GM18951 (cell line): ENCODE measurements around the gene INPP5A.

Experiments
- POLR2A ChIP-seq: IDR thresholded peaks from 4 replicates; pipeline ENCODE4 v1.6.1; 2011; ENCODE audit warnings: mild to moderate bottlenecking; ENCODE audit not compliant: insufficient read length, insufficient read depth; ENCODE audit errors: extremely low read depth
- in situ Hi-C: fragments of 300-500 bp; cut with MboI; formaldehyde crosslinking; loops from one replicate; pipeline ENCODE4 v1.12.0; 2022; ENCODE audit warnings: low sequenced_read_pairs, mixed read lengths, inconsistent platforms; ENCODE audit not compliant: unreplicated experiment

Gene INPP5A

DNA sequence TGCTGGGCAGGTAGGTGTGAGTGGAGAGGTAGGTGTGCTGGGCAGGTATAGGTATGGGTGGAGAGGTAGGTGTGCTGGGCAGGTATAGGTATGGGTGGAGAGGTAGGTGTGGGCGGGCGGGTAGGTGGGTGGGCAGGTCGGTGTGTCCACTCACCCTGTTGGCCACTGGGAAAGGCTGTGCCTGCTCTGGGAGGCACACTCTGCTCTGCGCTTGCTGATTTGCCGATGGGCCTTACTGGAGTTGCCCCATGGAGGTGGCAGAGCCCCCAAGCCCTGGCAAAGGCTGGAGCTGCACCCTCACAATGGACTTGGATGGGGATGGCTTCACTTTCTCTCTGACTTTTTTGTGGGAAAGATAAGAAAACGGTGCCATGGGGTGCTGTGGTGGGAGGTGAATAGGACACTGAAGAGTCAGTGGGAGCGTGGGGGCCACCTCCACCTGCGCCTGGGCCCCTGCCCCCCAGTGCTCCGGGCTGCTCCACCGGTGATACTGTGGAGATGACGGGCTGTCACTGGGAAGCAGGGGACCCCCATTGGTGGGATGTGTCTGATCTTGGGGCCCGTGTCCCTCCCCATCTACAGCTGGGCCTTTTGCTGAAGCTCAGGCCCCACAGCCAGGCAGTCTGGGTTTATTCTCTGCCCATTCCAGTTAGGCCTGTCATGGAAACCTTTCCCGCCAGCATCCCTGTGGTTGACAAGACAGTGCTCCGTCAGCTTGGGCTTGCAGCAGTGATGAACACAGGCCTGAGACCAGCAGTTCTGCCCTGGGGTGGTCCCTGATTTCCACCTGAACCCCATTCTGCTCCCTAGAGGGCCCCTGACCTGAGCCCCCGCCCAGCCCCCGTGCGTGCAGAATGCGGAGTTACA lies 173.4 kb downstream of the INPP5A start:
- in situ Hi-C loops, result no loop called here
- TF ChIP-seq POLR2A, result no peak

DNA sequence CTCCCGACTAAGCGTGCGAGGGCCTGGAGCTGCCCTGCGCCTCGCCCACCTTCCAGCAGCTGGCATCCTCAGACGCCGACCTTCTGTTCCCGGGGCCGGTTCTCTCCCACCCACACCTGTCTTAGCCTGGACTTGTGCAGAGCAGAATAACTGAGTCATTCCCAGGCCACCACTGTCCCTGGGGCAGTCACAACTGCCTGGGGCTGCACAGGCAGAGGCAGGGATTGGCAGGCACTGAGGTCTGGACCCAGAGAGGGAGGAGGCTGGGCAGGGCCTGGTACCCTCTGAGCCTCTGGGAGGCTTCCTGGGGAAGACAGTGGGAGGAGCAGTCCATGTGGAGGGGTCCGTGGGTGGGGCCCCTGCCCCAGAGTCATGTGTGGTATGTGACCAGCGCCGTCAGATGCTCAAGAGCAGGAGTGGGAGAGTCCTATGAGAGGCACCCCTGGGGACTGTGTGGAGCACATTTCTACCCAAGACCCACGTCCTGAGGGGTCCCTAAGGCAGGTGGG lies 174.1 kb downstream of the INPP5A start:
- in situ Hi-C loops, result no loop called here
- no peak for TF ChIP-seq POLR2A

DNA sequence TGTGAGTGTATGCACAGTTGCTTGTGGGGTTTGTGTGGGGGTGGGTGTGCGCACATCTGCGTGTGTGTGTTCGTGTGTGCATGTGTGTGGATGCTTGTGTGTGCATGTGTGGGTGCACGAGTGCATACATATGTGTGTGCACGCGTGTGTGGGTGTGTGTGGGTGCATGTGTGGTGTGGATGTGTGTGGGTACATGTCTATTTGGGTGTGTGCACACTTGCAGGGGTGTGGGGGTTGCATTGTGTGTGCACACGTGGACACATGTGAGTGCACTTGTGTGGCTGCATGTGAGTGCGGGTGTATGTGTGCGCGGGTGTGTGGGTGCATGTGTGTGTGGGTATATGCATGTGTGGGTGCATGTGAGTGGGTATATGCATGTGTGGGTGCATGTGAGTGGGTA lies 174.7 kb downstream of the INPP5A start:
- TF ChIP-seq POLR2A, result no peak
- in situ Hi-C loops, result no loop called here

DNA sequence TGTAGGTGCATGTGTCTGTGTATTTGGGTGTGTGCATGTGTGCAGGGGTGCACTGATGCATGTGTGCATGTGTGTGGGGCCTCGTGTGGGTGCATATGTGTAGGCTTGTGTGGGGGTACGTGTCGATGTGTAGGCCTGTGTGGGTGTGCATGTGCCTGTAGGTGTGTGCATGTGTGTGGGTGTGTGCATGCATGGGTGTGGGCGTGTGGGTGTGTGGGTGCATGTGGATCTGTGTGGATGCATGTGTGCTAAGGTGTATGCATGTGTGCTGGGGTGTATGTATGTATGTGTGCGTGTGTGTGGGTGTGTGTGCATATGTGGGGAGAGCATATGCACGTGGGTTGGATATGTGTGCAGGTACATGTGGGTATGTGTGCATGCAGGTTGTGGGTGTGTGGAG lies 175.2 kb downstream of the INPP5A start:
- in situ Hi-C loops, result no loop called here
- TF ChIP-seq POLR2A, result no peak

DNA sequence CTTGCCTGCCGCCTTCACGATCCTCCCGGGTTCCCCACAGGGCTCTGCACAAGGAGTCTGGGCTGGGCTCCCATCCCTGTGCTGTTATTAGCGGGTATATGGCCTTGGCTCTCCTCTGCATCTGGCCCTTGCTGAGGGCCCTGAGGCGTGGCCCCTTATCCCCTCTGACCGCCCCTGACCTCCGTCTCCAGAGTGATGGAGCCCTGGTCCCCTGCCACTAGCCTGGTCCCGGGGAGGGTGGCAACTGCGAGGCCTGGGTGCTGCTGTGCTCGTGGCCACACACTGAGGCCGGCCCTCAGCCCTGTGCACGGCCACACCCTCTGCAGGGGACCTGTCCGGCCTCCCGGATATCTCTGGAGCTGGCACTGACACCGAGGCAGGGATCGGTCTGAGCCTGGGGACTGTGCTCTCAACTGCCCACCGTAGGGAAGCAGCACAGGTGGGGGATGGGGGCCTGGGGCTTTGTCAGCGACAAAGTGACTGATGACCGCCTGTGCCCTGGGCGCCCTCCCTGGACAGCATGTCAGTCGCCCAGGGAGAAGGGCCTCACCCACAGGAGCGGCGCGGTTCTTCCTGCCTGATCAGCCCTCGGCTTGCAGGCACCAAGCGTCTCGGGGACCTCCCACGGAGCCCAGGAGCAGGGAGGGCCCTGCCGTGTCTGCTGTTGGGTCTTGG lies 176.0 kb downstream of the INPP5A start:
- in situ Hi-C loops, result no loop called here

DNA sequence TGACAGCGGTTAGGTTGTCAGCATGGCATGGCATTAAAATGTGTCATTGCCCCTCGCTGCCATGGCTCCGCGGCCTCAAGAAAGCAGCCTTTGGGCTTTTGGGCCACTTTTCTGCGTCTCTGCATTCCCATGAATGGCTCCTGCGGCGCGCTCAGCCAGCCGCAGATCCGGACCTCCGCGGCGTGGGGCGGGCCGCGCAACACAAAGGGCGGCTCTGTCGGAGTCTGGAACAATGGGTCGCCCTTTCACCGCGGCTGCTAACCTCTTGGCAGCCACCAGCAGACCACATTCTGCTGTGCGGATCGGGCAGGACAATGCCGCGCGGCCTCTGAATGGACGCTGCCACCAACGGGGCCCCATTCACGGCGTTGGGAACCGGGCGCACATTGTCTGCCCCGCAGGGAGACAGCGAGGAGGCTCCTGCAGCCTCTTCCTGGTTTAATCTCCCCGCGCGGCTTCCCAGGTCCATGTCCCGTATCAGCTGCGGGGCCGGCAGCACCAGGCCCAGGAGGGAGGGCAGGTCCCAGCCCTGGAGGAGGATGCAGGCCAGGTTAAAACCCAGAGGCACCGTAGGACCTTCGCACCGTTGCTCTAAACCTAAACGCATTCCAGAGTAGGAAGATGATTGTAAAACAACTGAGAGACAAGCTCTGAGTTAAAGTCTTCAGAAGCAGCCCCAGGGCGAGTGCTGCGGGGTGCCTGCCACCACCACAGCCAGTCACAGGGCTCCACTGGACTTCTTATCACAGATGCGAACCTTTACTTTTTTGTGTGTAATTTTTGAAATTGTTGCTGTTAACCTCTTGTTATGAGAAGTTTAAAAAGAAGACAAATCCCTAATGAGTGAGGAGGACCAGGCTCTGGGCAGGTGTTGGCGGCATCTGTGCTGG lies 176.8 kb downstream of the INPP5A start:
- in situ Hi-C loops, result no loop called here

More for the DNA sequence above, 176.0 kb downstream of the INPP5A start:
- no peak for TF ChIP-seq POLR2A

DNA sequence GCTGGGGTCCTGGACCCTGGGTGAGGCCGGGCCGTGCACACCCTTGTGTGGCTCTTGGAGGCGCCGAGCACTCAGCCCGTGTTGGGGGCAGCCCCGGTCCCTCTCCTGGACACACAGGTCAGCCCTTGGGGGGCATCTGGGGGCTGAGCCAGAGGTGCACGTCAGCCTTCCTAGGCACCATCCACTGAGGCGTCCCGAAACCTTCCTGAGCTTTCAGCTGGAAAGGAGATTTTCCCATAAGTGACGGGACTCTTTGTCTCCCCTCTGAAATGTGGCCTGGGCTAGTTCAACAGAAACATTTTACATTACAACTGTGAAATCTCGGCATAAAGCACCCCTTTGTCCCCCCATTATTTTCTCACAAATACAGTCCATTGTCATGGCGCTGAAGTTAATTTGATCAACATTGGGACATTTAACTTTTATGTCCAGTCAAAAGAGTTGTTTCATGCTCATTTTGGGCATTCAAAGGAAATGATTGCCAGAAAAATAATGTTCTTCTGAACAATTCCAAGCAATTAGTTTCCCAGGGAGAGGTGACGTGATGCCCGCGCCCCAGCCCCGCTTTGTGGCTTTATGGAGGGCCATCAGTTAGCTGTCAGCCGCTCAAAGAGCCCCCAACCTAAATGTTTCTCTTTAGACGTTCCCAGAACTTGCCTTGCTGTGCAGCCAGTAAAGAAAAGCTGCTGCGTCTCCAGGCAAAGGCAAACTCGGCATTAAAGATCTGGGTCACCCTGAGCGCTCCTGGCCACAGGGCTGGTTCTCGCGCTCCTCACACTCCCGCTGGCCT lies 177.6 kb downstream of the INPP5A start:
- no peak for TF ChIP-seq POLR2A
- in situ Hi-C loops, result no loop called here

More for the DNA sequence above, 176.8 kb downstream of the INPP5A start:
- TF ChIP-seq POLR2A, result no peak

DNA sequence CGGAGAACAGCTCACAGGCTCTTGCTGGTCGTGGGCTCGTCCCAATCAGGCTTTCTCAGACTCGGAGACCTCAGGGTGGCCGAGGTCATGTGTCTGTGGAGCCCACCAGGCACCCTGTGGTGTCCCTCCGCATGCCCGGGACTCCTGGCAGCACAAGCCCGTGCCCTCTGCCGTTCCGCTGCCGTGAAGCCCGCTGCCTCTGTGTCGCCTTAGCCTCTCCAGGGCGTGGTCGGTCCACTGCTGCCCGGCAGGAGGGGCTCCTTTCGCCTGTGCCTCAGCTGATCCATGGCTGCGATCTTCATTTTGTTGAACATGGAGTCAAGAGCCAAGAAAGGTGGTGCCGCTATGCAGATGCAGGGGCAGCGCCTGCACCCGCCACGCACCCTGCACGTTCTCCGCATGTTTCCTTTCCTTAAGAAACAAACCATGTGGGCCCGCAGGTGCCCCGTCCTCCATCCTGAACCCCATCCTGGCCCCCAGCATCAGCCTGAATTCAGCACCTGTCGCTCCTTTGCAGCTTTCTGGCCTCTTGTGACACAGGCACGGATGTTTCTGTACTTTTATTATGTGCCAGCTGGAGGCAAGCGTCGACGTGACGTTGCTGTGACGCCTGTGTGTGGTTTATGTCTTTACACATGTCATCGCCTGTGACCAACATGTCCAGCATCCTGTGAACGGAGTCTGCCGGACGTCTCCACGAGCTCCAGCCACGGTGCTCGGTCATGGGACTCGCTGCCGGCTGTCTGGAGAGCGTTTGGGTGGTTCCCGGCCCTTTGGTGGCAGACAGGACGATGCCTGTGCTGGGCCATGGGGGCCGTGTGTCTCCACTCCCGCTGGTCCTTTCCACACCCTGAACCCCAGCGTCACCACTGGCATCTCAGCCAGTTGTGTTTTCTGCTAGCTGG lies 178.4 kb downstream of the INPP5A start:
- TF ChIP-seq POLR2A, result no peak
- in situ Hi-C loops, result no loop called here

DNA sequence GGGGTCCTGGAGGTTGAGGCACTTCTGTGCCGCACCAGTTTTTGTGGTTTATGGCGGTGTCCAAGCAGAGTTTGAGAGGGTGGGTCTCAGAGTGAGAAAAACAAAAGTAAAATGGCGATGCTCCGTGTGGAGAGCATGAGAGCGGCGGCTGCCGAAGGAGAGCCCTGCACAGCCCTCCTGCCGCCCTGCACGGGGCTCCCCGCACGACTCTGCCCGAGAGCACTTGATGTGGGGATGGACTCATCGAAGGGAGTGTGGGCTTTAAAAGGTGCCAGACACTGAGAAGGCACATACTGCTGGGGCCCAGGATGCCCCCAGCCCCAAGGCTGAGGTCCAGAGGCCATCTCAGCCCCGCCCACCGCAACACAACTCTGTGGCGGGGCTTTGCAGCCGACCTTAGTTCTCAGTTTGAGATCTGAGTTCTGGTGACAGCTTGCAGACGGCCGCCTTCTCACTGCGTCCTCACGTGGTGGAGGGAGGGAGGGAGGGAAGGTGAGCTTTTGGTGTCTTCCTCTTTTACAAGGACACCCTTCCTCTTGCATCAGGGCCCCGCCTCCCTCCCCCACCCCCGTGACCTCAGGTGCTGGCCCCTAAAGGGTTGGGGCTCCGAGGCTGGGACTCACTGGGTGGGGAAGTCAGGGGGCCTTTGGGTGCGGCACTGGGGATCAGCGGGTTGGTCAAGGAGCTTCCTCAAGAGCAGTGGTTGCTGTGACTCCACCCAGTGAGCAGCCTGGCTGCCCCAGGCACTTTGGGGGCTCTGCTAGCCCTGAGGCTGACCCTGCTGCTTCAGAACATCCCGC lies 179.3 kb downstream of the INPP5A start:
- TF ChIP-seq POLR2A, result no peak
- in situ Hi-C loops, result no loop called here

DNA sequence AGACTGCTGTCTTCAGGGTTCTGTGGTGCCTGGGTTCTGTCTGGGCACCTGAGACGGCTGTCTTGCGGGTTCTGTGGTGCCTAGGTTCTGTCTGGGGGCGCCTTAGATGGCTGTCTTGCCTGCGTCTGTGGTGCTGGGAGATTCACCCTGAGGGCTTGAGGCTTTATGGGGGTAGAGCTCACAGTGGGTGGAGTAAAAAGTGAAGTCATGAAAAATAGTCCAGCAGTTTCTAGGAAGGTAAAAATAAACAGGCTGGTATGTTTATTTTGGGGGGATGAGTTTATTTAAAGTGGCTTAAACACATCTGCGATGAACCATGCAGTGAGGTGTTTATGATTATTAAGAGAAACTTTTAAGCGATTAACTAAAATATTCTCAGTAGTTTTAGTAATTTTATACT lies 184.1 kb downstream of the INPP5A start:
- in situ Hi-C loops, result no loop called here
- TF ChIP-seq POLR2A, result no peak
